OCI-LY1 (cell line): Measurements from ENCODE around the gene PBX3.

Experiments
- H2AFZ ChIP-seq: fragments of 200-600 bp; sonication (generic), shearing (Covaris generic); 2 replicates; pipeline ENCODE4 v1.6.0; 2014; ENCODE audit warnings: antibody characterized with exemption, mild to moderate bottlenecking, low read length
- H3F3A ChIP-seq: fragments of 200-600 bp; sonication (generic), shearing (Covaris generic); 2 replicates; pipeline ENCODE4 v1.6.0; 2014; ENCODE audit warnings: mild to moderate bottlenecking, antibody characterized with exemption, low read length, moderate library complexity; ENCODE audit not compliant: insufficient read depth
- H3K27ac ChIP-seq: fragments of 200-600 bp; sonication (generic); 2 replicates; pipeline ENCODE4 v1.5.1; 2014; ENCODE audit warnings: low read length, mixed run types, mild to moderate bottlenecking, low read depth; ENCODE audit not compliant: poor library complexity, severe bottlenecking
- H3K27me3 ChIP-seq: fragments of 200-600 bp; sonication (generic); 2 replicates; pipeline ENCODE4 v1.6.0; 2014; ENCODE audit warnings: antibody characterized with exemption, mild to moderate bottlenecking, low read length, moderate library complexity; ENCODE audit not compliant: insufficient read depth
- H3K36me3 ChIP-seq: fragments of 200-600 bp; sonication (generic); 2 replicates; pipeline ENCODE4 v1.6.1; 2014; ENCODE audit warnings: mild to moderate bottlenecking, antibody characterized with exemption, low read length, moderate library complexity, mixed read lengths; ENCODE audit not compliant: insufficient read depth
- H3K4me1 ChIP-seq: fragments of 200-600 bp; sonication (generic); 2 replicates; pipeline ENCODE4 v1.5.1; 2014; ENCODE audit warnings: mild to moderate bottlenecking, low read length, moderate library complexity; ENCODE audit not compliant: insufficient read depth, severe bottlenecking
- H3K4me2 ChIP-seq: fragments of 200-600 bp; sonication (generic), shearing (Covaris generic); 2 replicates; pipeline ENCODE4 v1.6.1; 2014; ENCODE audit warnings: low read length
- H3K4me3 ChIP-seq: fragments of 200-600 bp; sonication (generic); 2 replicates; pipeline ENCODE4 v1.5.1; 2014; ENCODE audit warnings: low read length, low read depth, mild to moderate bottlenecking, mixed read lengths; ENCODE audit not compliant: poor library complexity, severe bottlenecking
- H3K79me2 ChIP-seq: fragments of 200-600 bp; shearing (Covaris generic); 2 replicates; pipeline ENCODE4 v1.6.1; 2016; ENCODE audit warnings: mixed run types, low read length, mixed read lengths; ENCODE audit not compliant: insufficient read depth
- H3K9ac ChIP-seq: fragments of 200-600 bp; sonication (generic), shearing (Covaris generic); 2 replicates; pipeline ENCODE4 v1.6.1; 2014; ENCODE audit warnings: mild to moderate bottlenecking, low read length, mixed read lengths
- H3K9me2 ChIP-seq: fragments of 200-600 bp; sonication (generic), shearing (Covaris generic); 2 replicates; pipeline ENCODE4 v1.6.1; 2014; ENCODE audit warnings: low read depth, mild to moderate bottlenecking, low read length, mixed read lengths
- H3K9me3 ChIP-seq: fragments of 200-600 bp; shearing (Covaris generic); 2 replicates; pipeline ENCODE4 v1.6.1; 2014; ENCODE audit warnings: low read length, mixed read lengths
- H4K20me1 ChIP-seq: fragments of 200-600 bp; sonication (generic), shearing (Covaris generic); 2 replicates; pipeline ENCODE4 v1.6.0; 2016; ENCODE audit warnings: mild to moderate bottlenecking, low read length; ENCODE audit not compliant: insufficient read depth
- CTCF ChIP-seq: fragments of 200-600 bp; sonication (generic), shearing (Covaris generic); IDR thresholded peaks from 2 replicates; pipeline ENCODE4 v1.5.1; 2017; ENCODE audit warnings: mild to moderate bottlenecking, antibody characterized with exemption, low read length, moderate library complexity, mixed read lengths
- EZH2 ChIP-seq: fragments of 200-600 bp; sonication (generic), shearing (Covaris generic); IDR thresholded peaks from 2 replicates; pipeline ENCODE4 v1.8.0; 2017; ENCODE audit warnings: borderline replicate concordance, mixed run types, mild to moderate bottlenecking, antibody characterized with exemption, low read length, moderate library complexity, mixed read lengths

PBX3 gene

GRCh38 chr9:125964702-125965225, 217.6 kb downstream of the PBX3 start:
- Histone ChIP-seq H3K4me1 (no peaks in the 10 kb centered on the region), H3K4me2 (no peak overlapping the region)

GRCh38 chr9:125965477-125965876, 218.3 kb downstream of the PBX3 start:
- Histone ChIP-seq H3K27ac (no peak overlapping the region), H3K9me3 (no peaks in the 10 kb centered on the region), H3K4me2 (no peak overlapping the region), H3K9me2 (no peaks in the 10 kb centered on the region), H3K4me1 (no peaks in the 10 kb centered on the region), H4K20me1 (no peaks in the 10 kb centered on the region), H3K9ac (no peak overlapping the region), H3K79me2 (no peaks in the 10 kb centered on the region), H2AFZ (no peak overlapping the region), H3K36me3 (peaks cover 29% of the 10 kb centered on the region), H3K27me3 (no peaks in the 10 kb centered on the region), H3K4me3 (no peak overlapping the region), H3F3A (no peaks in the 10 kb centered on the region)
- no peak for TF ChIP-seq EZH2
- TF ChIP-seq CTCF: no peak

More at GRCh38 chr9:125964702-125965225, 217.6 kb downstream of the PBX3 start:
- Histone ChIP-seq H3F3A (no peaks in the 10 kb centered on the region), H3K9ac (no peak overlapping the region), H3K4me3 (no peak overlapping the region), H3K27ac (no peak overlapping the region), H3K9me2 (no peaks in the 10 kb centered on the region), H3K9me3 (no peaks in the 10 kb centered on the region), H3K36me3 (peaks cover 29% of the 10 kb centered on the region), H3K79me2 (no peaks in the 10 kb centered on the region), H4K20me1 (no peaks in the 10 kb centered on the region), H2AFZ (no peak overlapping the region), H3K27me3 (no peaks in the 10 kb centered on the region)
- no peak for TF ChIP-seq EZH2
- TF ChIP-seq CTCF: no peak

- no peaks in the 10 kb centered on the region for H3K79me2 ChIP-seq
- TF ChIP-seq EZH2 (no peak), CTCF (no peak)
- H3K27me3 ChIP-seq: no peaks in the 10 kb centered on the region
- H3K4me3 ChIP-seq: no peak overlapping the region
- H3F3A ChIP-seq: no peaks in the 10 kb centered on the region
- H4K20me1 ChIP-seq: no peaks in the 10 kb centered on the region
- H3K27ac ChIP-seq: no peak overlapping the region
- no peaks in the 10 kb centered on the region for H3K9me2 ChIP-seq
- no peak overlapping the region for H3K4me2 ChIP-seq
- H3K9me3 ChIP-seq: no peaks in the 10 kb centered on the region
- H3K9ac ChIP-seq: no peak overlapping the region
- no peak overlapping the region for H2AFZ ChIP-seq
- peaks cover 25% of the 10 kb centered on the region for H3K36me3 ChIP-seq
- H3K4me1 ChIP-seq: no peaks in the 10 kb centered on the region
These were observed 219.3 kb downstream of the PBX3 start for GRCh38 chr9:125966466-125966865.
